ENCODE results near the gene CPNE9.

CPNE9 gene, protein sequence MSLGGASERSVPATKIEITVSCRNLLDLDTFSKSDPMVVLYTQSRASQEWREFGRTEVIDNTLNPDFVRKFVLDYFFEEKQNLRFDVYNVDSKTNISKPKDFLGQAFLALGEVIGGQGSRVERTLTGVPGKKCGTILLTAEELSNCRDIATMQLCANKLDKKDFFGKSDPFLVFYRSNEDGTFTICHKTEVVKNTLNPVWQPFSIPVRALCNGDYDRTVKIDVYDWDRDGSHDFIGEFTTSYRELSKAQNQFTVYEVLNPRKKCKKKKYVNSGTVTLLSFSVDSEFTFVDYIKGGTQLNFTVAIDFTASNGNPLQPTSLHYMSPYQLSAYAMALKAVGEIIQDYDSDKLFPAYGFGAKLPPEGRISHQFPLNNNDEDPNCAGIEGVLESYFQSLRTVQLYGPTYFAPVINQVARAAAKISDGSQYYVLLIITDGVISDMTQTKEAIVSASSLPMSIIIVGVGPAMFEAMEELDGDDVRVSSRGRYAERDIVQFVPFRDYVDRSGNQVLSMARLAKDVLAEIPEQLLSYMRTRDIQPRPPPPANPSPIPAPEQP

DNA sequence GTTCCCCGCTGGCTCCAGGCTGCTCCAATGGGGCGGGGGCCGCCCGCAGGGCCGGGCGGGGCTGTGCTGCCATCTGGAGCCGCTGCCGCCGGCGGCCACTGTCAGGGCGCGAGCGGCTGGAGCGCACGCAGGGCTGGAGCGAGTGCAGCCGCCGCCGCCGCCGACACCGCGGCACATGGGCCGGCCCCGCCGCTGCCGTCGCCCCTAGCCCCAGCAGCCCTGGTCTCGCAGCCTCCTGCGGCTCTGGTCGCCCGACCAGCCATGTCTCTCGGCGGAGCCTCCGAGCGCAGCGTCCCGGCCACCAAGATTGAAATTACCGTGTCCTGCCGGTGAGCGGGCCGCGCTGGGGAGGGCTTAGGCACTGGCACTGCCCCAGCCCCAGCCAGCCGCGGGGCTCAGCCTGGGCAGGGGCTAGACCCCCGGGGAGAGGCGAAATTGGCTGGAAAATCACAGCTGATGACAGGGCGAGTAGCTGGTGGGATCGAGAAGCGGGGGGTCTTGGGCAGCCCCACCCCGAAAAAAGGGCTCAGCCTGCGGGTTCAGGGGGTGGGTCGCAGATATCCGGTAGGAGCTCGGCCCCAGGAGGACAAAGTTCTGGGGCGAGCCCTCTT lies at the start of gene CPNE9:
Gene CPNE9 (plus strand): TSS at position 98 of the 611 bp plus-strand sequence. CDS start 164 bp downstream, at position 262.
- no peak for DNase-seq

- no peak for DNase-seq
Observed at GRCh38 chr3:9659849-9660248, 43.8 kb upstream of the CPNE9 start.

- no peak for DNase-seq
Observed at GRCh38 chr3:9660972-9661371, 42.7 kb upstream of the CPNE9 start.

GRCh38 chr3:9664119-9664751 lies 39.4 kb upstream of the CPNE9 start:
- DNase-seq = no peak

DNA sequence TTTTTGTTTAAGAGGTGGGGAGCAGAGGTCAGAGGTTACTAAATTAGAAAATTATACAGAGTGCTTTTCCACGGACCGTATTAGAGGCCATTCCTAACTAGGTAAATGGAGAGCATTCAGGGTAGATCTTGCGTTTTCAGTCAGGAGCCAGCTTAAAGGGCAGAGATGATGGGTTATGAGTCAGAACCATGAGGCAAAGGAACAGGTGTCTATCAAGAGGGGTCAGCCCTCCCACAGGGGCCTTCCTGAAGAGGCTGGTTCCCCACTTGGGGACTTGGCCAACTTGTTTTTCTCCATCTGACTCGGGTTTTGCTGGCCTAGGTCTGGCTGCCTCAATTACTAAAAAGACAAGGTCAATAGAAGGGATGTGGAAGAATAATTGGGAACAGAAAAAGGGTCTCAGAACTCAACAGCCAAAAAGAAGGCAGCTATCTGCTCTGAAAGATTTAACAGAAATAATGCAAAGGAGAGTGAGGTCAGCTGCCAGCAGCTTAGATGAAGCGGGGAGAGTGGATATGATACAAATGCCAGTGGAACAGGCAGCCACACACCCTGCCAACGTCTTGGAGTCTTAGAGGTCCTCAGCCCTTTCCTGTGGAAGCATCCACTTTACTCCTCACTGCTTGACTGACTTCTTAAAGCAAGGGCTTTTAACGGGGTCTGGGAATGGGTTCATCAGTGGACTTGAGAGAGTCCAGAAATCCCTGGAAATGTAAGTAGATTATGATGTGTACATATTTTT lies 36.8 kb upstream of the CPNE9 start:
- no peak for DNase-seq

DNA sequence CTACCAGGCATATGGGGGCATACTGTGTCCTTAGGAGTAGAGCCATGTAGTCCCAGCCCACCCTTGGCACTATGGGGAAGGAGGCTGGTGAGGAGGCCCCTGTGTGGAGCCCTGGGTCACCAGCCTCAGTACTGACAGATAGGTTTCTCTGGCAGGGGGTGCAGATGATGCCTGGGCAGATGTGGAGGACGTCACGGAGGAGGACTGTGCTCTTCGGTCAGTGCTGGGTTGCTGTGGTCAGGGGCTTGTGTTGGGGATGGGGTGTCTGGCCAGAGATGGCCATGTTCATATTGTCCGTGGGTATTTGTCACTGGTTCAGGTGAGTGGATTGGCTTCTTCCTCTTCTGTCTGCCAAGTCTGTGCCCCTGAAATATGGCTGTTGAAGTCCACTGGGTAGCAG lies 34.4 kb upstream of the CPNE9 start:
- DNase-seq = no peak

DNA sequence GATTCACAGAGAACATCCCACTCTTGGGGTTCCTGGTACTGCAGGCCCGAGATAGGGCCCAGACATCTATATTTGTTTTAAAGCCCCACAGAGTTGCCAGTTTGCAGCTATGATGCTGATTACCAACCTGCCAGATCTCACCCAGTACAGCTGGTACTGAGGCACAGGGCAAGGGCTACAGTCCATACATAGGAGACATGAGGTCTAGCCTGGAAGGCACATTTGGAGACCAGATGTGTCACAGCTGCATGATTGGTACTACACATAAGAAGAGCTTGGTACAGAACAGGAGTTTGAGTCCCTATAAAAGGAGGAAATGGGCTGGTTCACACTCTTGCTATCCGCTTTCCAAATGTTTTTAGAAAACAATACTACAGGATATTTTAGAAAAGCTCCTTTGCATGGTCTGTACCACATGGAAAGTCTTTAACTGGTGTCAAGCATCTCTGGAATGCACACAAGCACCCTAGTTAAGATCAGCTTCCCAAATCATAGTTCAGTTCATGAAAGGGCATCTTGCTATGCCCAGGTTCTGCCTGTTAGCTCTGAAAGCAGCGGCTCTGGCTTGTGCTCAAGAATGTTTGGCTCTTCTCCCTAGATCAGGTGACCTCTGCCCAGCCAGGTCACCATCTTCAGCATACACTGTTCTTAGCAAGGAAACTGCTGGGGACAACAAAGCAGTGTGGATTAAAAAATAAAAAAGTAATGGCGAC lies 33.8 kb upstream of the CPNE9 start:
- DNase-seq = no peak

- DNase-seq = no peak
Observed at GRCh38 chr3:9673082-9673481, 30.6 kb upstream of the CPNE9 start.

DNA sequence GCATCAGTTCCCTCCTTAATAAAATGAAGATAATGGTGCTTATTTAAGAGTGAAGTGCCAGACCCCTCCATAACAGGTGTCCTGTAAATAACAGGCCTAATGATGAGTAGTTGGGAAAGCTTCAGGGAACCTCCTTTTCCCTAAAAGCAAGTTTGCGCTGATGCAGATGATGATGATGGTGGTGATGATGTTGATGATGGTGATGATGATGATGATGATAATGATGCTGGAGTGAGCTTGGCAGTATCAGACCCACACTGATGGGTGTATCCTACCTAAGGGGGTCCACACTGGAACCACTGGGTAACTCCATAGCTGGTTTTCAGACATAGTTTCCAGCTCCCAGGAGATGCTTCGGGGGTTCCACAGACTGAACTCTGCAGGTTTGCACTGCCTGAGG lies 29.9 kb upstream of the CPNE9 start:
- DNase-seq = no peak

GRCh38 chr3:9675736-9676290 lies 27.8 kb upstream of the CPNE9 start:
- no peak for DNase-seq

- DNase-seq = no peak
Observed at GRCh38 chr3:9676785-9677184, 26.8 kb upstream of the CPNE9 start.

- DNase-seq = no peak
Observed at GRCh38 chr3:9678493-9678892, 25.1 kb upstream of the CPNE9 start.

- no peak for DNase-seq
Observed at GRCh38 chr3:9679476-9680080, 24.1 kb upstream of the CPNE9 start.

GRCh38 chr3:9681011-9681722 lies 22.5 kb upstream of the CPNE9 start:
- DNase-seq = no peak

GRCh38 chr3:9681723-9682081 lies 21.9 kb upstream of the CPNE9 start:
- DNase-seq = no peak

DNA sequence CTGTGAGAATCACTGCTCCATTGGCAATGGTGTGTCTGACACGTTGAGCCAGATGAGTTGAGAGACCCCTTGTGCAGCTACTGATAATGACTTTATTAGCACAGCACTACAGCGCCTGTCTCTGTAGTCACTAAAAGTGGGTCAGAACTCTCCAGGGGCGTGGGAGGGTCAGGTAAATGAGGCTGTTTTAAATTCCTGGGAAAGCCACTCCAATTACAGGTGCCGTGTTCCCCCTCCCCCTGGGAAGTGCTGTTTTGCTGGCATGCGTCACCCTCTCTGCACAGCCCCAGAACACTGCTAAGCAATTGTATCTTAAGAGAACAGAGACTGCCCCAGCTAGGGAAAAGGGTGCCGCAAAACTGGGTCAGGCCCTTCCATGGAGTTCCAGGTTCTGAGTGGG lies 21.5 kb upstream of the CPNE9 start:
- DNase-seq = no peak

GRCh38 chr3:9683426-9683825 lies 20.2 kb upstream of the CPNE9 start:
- no peak for DNase-seq

GRCh38 chr3:9685216-9686049 lies 18.2 kb upstream of the CPNE9 start:
- DNase-seq = no peak

GRCh38 chr3:9686050-9686550 lies 17.5 kb upstream of the CPNE9 start:
- DNase-seq = no peak

GRCh38 chr3:9686703-9687102 lies 16.9 kb upstream of the CPNE9 start:
- DNase-seq = no peak
